Neural progenitor cell (in vitro differentiated cells): ENCODE results near the gene MYH7.
"Not testable (repeated sequence)": the region's sequence is repeated elsewhere in the genome, so short reads cannot be mapped to it uniquely, and the experiment has no call there.

Experiments used
- EZH2 ChIP-seq: fragments of 200-600 bp; sonication (generic); IDR thresholded peaks from 2 replicates; pipeline ENCODE4 v1.6.1; 2017; ENCODE audit warnings: antibody characterized with exemption, mild to moderate bottlenecking, moderate library complexity
- EZH2phosphoT487 ChIP-seq: fragments of 200-600 bp; sonication (generic); IDR thresholded peaks from 2 replicates; pipeline ENCODE4 v1.6.1; 2017; ENCODE audit warnings: antibody characterized with exemption
- TF ChIP-seq, protein P1 (sequence below): fragments of 200-600 bp; sonication (generic); IDR thresholded peaks from 2 replicates; pipeline ENCODE4 v1.5.1; 2017; ENCODE audit warnings: antibody characterized with exemption, mild to moderate bottlenecking

DNA sequence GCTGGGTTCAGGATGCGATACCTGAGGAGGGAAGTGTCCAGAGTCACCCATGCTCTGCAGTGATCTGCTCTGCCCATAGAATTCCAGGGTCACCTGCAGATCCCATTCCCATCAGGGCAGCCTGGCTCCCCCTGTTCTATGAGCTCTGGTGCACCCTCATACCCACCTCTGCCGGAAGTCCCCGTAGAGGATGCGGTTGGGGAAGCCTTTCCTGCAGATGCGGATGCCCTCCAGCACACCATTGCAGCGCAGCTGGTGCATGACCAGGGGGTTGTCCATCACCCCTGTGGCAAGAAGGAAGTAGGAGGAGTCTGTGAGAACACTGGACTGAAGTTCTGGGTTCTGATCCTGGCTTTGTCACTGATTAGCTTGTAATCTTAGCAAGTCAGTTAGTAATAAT is 9.7 kb downstream of the MYH7 start:
- not testable (repeated sequence) for TF ChIP-seq EZH2phosphoT487, EZH2
- TF ChIP-seq, protein P1, sequence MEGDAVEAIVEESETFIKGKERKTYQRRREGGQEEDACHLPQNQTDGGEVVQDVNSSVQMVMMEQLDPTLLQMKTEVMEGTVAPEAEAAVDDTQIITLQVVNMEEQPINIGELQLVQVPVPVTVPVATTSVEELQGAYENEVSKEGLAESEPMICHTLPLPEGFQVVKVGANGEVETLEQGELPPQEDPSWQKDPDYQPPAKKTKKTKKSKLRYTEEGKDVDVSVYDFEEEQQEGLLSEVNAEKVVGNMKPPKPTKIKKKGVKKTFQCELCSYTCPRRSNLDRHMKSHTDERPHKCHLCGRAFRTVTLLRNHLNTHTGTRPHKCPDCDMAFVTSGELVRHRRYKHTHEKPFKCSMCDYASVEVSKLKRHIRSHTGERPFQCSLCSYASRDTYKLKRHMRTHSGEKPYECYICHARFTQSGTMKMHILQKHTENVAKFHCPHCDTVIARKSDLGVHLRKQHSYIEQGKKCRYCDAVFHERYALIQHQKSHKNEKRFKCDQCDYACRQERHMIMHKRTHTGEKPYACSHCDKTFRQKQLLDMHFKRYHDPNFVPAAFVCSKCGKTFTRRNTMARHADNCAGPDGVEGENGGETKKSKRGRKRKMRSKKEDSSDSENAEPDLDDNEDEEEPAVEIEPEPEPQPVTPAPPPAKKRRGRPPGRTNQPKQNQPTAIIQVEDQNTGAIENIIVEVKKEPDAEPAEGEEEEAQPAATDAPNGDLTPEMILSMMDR: not testable (repeated sequence)
